Measurements from ENCODE around the gene RNLS. TPM values are rescaled to one million over a fixed set of nuclear protein-coding genes. Genes with fewer than 3 reads are reported as not detected.

RNLS gene
- total RNA-seq, 1 experiment from 2014 or later, result 11.4 TPM

- ATAC-seq (peak; percentile 67; the same call in 1 of the 2 replicates), DNase-seq (ENCODE audit: low read depth, low spot score) (no peak)
- TF ChIP-seq TCF7L2 (IDR thresholded peaks at IDR 0.05; ENCODE audit: low read depth, low read length), result no peak
- TF ChIP-seq, protein P1, sequence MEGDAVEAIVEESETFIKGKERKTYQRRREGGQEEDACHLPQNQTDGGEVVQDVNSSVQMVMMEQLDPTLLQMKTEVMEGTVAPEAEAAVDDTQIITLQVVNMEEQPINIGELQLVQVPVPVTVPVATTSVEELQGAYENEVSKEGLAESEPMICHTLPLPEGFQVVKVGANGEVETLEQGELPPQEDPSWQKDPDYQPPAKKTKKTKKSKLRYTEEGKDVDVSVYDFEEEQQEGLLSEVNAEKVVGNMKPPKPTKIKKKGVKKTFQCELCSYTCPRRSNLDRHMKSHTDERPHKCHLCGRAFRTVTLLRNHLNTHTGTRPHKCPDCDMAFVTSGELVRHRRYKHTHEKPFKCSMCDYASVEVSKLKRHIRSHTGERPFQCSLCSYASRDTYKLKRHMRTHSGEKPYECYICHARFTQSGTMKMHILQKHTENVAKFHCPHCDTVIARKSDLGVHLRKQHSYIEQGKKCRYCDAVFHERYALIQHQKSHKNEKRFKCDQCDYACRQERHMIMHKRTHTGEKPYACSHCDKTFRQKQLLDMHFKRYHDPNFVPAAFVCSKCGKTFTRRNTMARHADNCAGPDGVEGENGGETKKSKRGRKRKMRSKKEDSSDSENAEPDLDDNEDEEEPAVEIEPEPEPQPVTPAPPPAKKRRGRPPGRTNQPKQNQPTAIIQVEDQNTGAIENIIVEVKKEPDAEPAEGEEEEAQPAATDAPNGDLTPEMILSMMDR (IDR thresholded peaks at IDR 0.05), result peak; percentile 70; the same call in 1 of the 2 replicates
- Histone ChIP-seq H3K27me3 (ENCODE audit: control insufficient read depth, insufficient read depth, low read length) (no peaks in the 10 kb centered on the region; the same call in 1 of the 2 replicates), H3K4me1 (ENCODE audit: control insufficient read depth, insufficient read depth, low read length) (peaks cover 11% of the 10 kb centered on the region), H3K27ac (ENCODE audit: low read length) (no peak overlapping the region), H3K4me3 (ENCODE audit: low read depth in 2 of 2, low read length in 2 of 2) (no peak overlapping the region), H3K36me3 (ENCODE audit: control insufficient read depth, insufficient read depth, low read length) (no peaks in the 10 kb centered on the region), H3K9me3 (ENCODE audit: control insufficient read depth, insufficient read depth, low read depth, low read length) (no peaks in the 10 kb centered on the region)
- intact Hi-C loops (cut with micrococcal nuclease; ENCODE audit: unreplicated experiment), result loop anchor here (2.0 to 5.0 kb wide), 3 partner anchors 142 to 529 kb away; no protein-coding TSS in a partner anchor
- BruUV-seq (replicated peaks), result no TSS peak
- ChIA-PET CTCF (interaction anchor here (0.6 to 1.5 kb wide), 7 partner anchors 138 to 572 kb away, joined by 3 to 6 read pairs (median 3); partner anchors contain the start of gene ATAD1), POLR2A (no interaction called here)
- in situ Hi-C loops (cut with HindIII; ENCODE audit: low pct_unique_long_range_greater_than_20kb, low sequenced_read_pairs), result no loop called here
These were observed 193.7 kb downstream of the RNLS start for GRCh38 chr10:88389456-88389855.

GRCh38 chr10:88388324-88388723 lies 194.8 kb downstream of the RNLS start:
- ChIA-PET POLR2A (interaction anchor here (0.5 kb wide), 1 partner anchor 18 kb away, joined by 3 read pairs; no protein-coding TSS in a partner anchor), CTCF (interaction anchor here (1.4 kb wide), 1 partner anchor 538 kb away, joined by 3 read pairs; no protein-coding TSS in a partner anchor)
- BruUV-seq (replicated peaks), result no TSS peak
- Histone ChIP-seq H3K27ac (ENCODE audit: low read length) (peak overlapping the region; percentile 3), H3K4me1 (ENCODE audit: control insufficient read depth, insufficient read depth, low read length) (peaks cover 11% of the 10 kb centered on the region), H3K36me3 (ENCODE audit: control insufficient read depth, insufficient read depth, low read length) (no peaks in the 10 kb centered on the region), H3K9me3 (ENCODE audit: control insufficient read depth, insufficient read depth, low read depth, low read length) (no peaks in the 10 kb centered on the region), H3K27me3 (ENCODE audit: control insufficient read depth, insufficient read depth, low read length) (no peaks in the 10 kb centered on the region; the same call in 1 of the 2 replicates), H3K4me3 (ENCODE audit: low read depth in 2 of 2, low read length in 2 of 2) (no peak overlapping the region)
- no peak for DNase-seq (ENCODE audit: low read depth, low spot score)
- TF ChIP-seq, protein P1 (IDR thresholded peaks at IDR 0.05), result no peak
- TF ChIP-seq TCF7L2 (IDR thresholded peaks at IDR 0.05; ENCODE audit: low read depth, low read length) (no peak), SIN3A (IDR thresholded peaks at IDR 0.05; ENCODE audit: borderline replicate concordance, insufficient read depth, low read depth, low read length) (no peak), POLR2AphosphoS5 (IDR thresholded peaks at IDR 0.05; ENCODE audit: low read depth, low read length) (no peak)
- intact Hi-C loops (cut with micrococcal nuclease; ENCODE audit: unreplicated experiment) (loop anchor here (2.0 to 5.0 kb wide), 3 partner anchors 141 to 528 kb away; no protein-coding TSS in a partner anchor), in situ Hi-C loops (cut with HindIII; ENCODE audit: low pct_unique_long_range_greater_than_20kb, low sequenced_read_pairs) (no loop called here)
- no peak for ATAC-seq

DNA sequence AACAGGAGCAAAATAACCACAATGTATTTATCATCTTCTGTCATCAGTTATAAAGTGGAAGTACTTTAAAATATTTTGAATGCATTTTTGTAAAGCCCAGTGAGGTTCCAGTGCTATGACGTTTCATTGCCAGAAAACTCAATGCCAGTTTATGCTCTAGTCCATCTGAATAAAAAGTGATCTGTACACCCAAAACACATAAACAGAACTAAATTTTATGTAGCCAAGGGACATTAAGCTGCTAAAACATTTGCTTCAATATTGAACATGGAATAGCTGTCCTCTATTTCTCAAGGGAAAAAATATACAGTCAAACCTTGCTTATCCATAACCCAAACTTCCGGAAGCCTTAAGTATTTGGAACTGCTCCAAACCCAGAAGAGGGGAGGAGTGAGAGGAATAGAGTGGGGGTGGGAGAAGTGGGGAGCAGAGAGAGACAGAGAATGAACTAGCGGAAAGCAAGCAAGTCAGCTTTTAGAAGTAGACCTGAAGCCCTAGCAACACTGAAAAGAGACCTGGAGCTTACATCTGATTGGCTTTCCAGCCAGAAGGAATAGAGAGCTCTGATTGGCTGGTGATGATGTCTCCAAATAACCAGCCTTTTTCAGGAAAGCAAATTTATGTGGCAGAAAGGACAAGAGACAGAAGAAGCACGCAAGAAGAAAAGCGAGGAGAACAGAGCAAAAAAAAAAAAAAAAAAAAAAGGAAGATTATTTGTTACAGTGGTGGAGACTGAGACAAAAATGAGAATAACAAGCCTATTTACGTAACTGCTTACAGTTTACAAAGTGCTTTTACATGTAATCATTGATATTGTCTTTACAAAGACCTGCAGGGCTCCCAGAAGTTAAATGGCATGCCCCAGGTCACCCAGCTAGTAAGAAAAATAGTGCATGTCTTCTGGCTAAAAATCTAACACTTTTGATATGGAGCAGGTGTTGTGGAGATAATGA lies 196.0 kb downstream of the RNLS start:
- no peaks in the 10 kb centered on the region for H3K36me3 ChIP-seq (ENCODE audit: control insufficient read depth, insufficient read depth, low read length)
- H3K4me3 ChIP-seq (ENCODE audit: low read depth in 2 of 2, low read length in 2 of 2), result no peak overlapping the region
- DNase-seq (ENCODE audit: low read depth, low spot score) (no peak), ATAC-seq (no peak)
- no peaks in the 10 kb centered on the region; the same call in 1 of the 2 replicates for H3K27me3 ChIP-seq (ENCODE audit: control insufficient read depth, insufficient read depth, low read length)
- ChIA-PET CTCF (interaction anchor here (0.5 kb wide), 1 partner anchor 10 kb away, joined by 3 read pairs; no protein-coding TSS in a partner anchor), POLR2A (no interaction called here)
- in situ Hi-C loops (cut with HindIII; ENCODE audit: low pct_unique_long_range_greater_than_20kb, low sequenced_read_pairs) (no loop called here), intact Hi-C loops (cut with micrococcal nuclease; ENCODE audit: unreplicated experiment) (loop anchor here (5.0 kb wide), 2 partner anchors 140 to 165 kb away; no protein-coding TSS in a partner anchor)
- TF ChIP-seq SIN3A (IDR thresholded peaks at IDR 0.05; ENCODE audit: borderline replicate concordance, insufficient read depth, low read depth, low read length), result no peak
- no peak for TF ChIP-seq POLR2AphosphoS5 (IDR thresholded peaks at IDR 0.05; ENCODE audit: low read depth, low read length)
- TF ChIP-seq REST (IDR thresholded peaks at IDR 0.05; ENCODE audit: insufficient read depth in 1 of 2, low read depth in 2 of 2, low read length in 1 of 2), result no peak
- no peak for TF ChIP-seq TCF7L2 (IDR thresholded peaks at IDR 0.05; ENCODE audit: low read depth, low read length)
- TF ChIP-seq, protein P1 (IDR thresholded peaks at IDR 0.05), result no peak
- H3K9me3 ChIP-seq (ENCODE audit: control insufficient read depth, insufficient read depth, low read depth, low read length), result no peaks in the 10 kb centered on the region
- no peak overlapping the region; the same call in 1 of the 2 replicates for H3K27ac ChIP-seq (ENCODE audit: low read length)
- peaks cover 11% of the 10 kb centered on the region for H3K4me1 ChIP-seq (ENCODE audit: control insufficient read depth, insufficient read depth, low read length)
- BruUV-seq (replicated peaks), result no TSS peak

Measured in Panc1 (cell line).